GM12874 (cell line): ENCODE data around the gene KRT7.

Experiments used
- TF ChIP-seq, protein P1 (sequence below): IDR thresholded peaks from 2 replicates; pipeline ENCODE4 v1.5.1; 2011; ENCODE audit warnings: low read depth, mild to moderate bottlenecking, control low read depth, low read length, moderate library complexity; ENCODE audit not compliant: insufficient read depth

KRT7 gene

DNA sequence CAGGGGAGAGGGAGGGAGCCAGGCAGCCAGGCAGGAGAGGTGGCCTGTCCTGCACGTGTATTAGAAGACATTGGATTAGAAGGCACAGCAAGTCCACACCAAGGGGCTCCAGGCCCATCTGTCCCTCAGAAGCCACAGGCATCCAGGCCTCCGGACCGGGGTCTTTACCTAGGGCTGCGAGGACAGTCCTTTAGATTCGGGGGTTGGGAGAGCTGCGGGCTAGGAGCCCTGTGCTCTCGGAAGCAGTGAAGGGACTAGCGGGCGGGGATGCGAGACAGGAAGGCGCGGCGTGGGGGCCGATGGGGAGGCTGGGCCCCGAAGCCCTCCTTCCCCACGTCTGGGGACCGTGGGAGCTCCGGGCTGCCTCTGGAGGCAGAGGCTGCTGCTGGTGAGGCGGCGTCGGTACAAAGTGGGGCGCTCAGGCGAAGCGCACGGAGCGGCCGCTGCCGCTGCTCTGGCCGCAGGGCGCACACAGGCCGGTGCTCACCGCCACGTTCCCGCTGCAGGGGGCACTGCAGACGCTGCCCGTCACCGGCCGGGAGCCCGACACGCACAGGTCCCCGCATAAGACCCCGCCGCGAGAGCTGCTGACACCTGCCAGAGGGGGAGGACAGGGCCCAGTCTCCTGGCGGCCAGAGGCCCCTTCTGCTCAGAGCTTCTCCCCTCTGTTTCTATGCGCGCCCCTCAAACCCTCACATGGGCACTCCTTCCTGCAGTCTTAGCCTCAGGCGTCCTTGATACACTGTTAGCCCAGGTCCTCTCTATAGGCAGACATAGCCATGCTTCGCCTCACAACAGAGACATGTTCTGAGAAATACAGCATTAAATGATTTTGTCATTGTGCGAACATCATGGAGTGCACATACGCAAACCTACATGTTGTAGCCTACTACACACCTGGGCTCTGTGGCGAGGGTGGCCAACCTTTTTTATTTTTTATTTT lies 17.3 kb downstream of the KRT7 start:
- TF ChIP-seq, protein P1, sequence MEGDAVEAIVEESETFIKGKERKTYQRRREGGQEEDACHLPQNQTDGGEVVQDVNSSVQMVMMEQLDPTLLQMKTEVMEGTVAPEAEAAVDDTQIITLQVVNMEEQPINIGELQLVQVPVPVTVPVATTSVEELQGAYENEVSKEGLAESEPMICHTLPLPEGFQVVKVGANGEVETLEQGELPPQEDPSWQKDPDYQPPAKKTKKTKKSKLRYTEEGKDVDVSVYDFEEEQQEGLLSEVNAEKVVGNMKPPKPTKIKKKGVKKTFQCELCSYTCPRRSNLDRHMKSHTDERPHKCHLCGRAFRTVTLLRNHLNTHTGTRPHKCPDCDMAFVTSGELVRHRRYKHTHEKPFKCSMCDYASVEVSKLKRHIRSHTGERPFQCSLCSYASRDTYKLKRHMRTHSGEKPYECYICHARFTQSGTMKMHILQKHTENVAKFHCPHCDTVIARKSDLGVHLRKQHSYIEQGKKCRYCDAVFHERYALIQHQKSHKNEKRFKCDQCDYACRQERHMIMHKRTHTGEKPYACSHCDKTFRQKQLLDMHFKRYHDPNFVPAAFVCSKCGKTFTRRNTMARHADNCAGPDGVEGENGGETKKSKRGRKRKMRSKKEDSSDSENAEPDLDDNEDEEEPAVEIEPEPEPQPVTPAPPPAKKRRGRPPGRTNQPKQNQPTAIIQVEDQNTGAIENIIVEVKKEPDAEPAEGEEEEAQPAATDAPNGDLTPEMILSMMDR, result 0 out of 2 replicates have a peak, but pooled peaks have one; percentile 7

DNA sequence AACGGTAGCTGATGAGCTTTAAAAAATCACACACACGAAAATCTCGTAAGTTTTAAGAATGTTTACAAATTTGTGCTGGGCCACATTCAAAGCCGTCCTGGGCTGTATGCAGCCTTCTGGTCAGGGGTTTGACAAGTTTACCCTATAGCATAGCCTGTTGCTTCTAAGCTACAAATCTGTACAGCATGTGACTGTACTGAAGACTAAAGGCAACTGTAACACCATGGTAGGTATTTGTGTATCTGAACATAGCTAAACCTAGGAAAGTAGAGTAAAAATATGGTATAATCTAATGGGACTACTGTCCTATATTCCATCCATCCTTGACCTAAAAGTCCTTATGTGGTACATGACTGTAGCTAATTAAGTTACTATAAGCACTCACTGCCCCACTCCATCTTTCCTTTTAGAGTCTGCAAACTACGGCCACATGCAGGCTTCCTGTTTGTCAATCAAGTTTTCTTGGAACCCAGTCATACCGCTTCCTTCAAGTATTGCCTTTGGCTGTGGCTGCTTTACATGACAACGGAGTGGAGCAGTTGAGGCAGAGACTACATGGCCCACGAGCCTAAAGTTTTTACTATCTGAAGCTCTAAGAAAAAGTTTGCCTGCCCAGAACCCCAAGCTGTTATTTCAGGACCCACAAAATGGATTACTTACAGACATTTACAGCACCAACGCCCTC lies 18.5 kb downstream of the KRT7 start:
- TF ChIP-seq, protein P1, result no peak

DNA sequence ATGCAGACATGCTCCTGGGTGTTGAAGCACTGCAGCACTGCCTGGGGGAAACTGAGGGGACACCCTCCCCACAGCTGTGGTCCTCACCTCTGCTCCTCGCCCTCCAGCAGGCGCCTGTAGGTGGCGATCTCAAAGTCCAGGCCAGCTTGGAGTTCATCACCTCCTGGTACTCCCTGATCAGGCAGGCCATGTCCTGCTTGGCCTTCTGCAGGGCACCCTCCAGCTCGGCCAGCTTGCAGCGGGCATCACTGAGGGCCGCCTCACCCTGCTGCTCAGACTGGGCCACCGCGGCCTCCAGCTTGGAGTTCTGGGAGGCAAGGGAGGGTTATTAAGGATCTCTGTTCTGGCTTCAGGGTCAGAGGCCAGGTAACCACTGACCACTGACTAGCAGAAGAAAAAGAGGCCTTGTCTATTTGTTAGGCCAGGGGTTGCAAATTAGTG lies 19.2 kb downstream of the KRT7 start:
- TF ChIP-seq, protein P1, result peak; percentile 29; the same call in 1 of the 2 replicates

DNA sequence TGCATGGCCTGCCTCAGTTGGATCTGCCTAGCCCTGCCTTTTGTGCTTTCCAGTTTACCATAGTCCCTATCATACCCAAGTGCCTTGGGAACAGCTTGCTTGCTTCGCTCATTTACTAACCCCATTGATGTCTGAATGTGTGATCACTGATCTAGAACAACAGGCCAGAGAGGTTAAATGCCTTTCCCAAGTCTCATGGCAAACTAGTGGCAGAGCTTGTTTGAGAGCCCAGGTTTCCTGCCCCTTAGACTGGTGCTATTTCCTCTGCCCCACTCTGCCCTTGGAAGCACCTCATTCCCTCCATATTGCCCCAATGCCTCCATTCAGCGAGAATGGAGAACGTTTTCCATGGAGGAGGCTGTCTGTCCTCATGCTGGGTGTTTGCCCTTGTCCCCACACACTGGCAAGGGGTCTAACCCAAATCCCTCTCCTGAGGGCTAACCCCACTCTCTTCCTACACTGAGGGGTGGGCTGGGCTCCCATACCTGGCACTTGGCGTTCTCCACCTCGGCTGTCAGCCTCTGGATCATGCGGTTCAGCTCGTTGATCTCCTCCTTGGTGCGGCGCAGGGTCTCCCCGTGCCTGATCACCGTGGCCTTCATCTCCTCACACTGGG lies 19.8 kb downstream of the KRT7 start:
- TF ChIP-seq, protein P1, result no peak

DNA sequence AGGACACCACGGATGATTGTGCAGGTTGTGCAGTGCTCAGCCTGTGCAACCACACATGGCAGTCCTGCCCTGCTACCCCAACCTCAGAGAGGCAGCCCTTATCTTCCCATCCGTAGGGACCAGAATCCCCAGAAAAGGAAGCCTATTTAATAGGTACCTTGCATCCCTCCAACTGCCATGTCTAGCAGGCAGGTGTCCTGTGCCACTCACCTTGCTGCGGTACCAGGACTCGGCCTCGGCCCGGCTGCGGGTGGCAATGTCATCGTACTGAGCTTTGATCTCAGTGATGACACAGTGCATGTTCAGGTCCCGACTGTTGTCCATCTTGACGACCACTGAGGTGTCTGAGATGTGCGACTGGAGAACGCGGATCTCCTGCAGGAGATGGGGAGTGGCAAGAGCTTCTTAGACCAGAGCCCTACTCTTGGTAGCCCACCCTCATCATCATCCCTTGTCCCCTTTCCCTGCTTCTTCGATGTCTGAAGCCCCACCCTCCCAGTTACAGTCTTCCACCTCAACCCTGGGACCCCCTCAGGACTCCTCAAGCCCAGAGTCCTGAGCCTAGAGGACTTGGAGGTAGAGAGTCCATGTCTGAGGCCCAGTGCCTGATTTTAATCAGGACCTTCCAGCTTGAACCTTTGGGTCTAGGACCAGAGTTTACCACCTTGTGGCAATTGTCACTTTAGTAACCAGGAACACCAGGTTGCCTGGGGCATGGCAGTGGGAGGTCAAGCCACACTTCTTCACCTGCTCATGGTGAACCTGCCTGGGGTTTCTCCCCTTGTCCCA lies 20.5 kb downstream of the KRT7 start:
- TF ChIP-seq, protein P1, result no peak

DNA sequence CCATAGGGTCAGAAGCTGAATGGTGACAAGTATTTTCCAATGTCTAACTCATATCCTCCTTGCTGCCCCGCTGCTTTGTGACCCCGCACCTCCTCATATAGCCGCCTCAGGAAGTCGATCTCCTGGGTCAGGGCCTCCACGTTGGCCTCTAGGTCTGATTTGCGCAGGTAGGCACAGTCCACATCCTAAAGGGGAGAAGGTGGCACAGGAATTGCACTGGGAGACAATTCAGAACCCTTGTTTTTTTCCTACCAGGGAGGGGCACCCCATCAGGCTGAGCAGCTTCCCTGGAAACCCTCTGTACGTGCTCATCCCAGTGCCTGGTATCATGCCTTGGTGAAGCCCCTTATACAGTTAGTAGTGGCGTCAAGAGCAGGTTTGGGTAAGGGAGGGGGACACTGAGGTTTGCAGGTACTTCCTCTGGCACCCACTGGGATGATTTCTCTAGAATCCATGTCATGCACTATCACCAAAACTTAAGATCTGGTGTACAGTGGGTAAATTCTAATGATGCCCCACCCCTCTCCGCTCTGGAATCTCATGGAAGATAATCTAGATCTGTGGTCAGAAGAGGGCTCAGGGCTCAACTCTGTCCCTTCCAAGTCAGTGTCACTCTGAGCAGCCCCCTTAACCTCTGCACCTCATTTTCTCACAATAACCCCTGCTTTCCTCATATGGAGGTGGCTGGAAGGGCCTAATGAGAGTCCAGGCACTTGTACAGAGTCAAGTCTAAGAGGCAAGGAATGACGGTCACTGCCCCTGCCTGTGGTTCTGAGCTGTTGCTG lies 21.3 kb downstream of the KRT7 start:
- TF ChIP-seq, protein P1, result no peak
